IMR-90 (cell line): Measurements from ENCODE around the gene TMEM190. TPM values are rescaled to one million over a fixed set of nuclear protein-coding genes. Genes with fewer than 3 reads are reported as not detected.

Experiments
- ATAC-seq: fragments of 200-7000 bp; cut with Tn5 transposase; 2 replicates; pipeline ENCODE4 v1.9.1; 2020; ENCODE audit warnings: low read depth, mild to moderate bottlenecking, moderate library complexity
- BruUV-seq: library from RNA; stranded (reverse); fragments of 400-500 nt; replicated peaks from 2 replicates; lab custom pipeline; 2021; lab: Mats Ljungman, UMichigan
- CTCF ChIA-PET: fragments of 300-600 bp; formaldehyde crosslinking; extraction: SDS; loops from one replicate; lab custom pipeline; 2021; ENCODE audit warnings: antibody characterized with exemption; lab: Yijun Ruan, JAX
- POLR2A ChIA-PET: fragments of 300-600 bp; sonication (Branson Sonifier 250); formaldehyde crosslinking; loops from one replicate; lab custom pipeline; 2022; ENCODE audit warnings: antibody characterized with exemption; ENCODE audit not compliant: unreplicated experiment; lab: Charles Lee
- DNase-seq: peaks from one replicate; pipeline ENCODE4 v3.0.0; 2013
- H2AFZ ChIP-seq: replicated peaks from 2 replicates; pipeline ENCODE3; 2013; ENCODE audit warnings: low read length, mild to moderate bottlenecking; ENCODE audit not compliant: poor library complexity
- H2AK5ac ChIP-seq: 2 replicates; pipeline ENCODE4 v1.6.1; 2013; ENCODE audit warnings: low read depth, low read length, inconsistent platforms
- H2AK9ac ChIP-seq: replicated peaks from 2 replicates; pipeline ENCODE3; 2013; ENCODE audit warnings: mild to moderate bottlenecking, low read depth, low read length, moderate library complexity; ENCODE audit not compliant: poor library complexity
- H2BK120ac ChIP-seq: 2 replicates; pipeline ENCODE4 v1.6.1; 2013; ENCODE audit warnings: low read depth, low read length, inconsistent platforms
- H2BK15ac ChIP-seq: 3 replicates; pipeline ENCODE4 v1.6.1; 2013; ENCODE audit warnings: low read depth, low read length, inconsistent platforms
- H2BK20ac ChIP-seq: 2 replicates; pipeline ENCODE4 v1.6.1; 2013; ENCODE audit warnings: low read depth, mild to moderate bottlenecking, inconsistent platforms, low read length, moderate library complexity
- H2BK5ac ChIP-seq: 2 replicates; pipeline ENCODE4 v1.6.1; 2013; ENCODE audit warnings: mild to moderate bottlenecking, low read depth, low read length, inconsistent platforms; ENCODE audit not compliant: poor library complexity, severe bottlenecking
- H3K14ac ChIP-seq: replicated peaks from 2 replicates; pipeline ENCODE4 v1.6.1; 2013; ENCODE audit warnings: low read depth, low read length, inconsistent platforms
- H3K18ac ChIP-seq: 2 replicates; pipeline ENCODE4 v1.6.1; 2013; ENCODE audit warnings: low read depth, low read length, control low read depth
- H3K23ac ChIP-seq: 2 replicates; pipeline ENCODE4 v1.6.1; 2013; ENCODE audit warnings: low read depth, low read length, inconsistent platforms
- H3K27ac ChIP-seq: 2 replicates; pipeline ENCODE4 v1.5.1; 2013; ENCODE audit warnings: mild to moderate bottlenecking, control low read depth, low read length; ENCODE audit not compliant: insufficient read depth
- H3K27me3 ChIP-seq: 2 replicates; pipeline ENCODE4 v1.6.1; 2013; ENCODE audit warnings: low read length; ENCODE audit not compliant: control insufficient read depth, insufficient read depth
- H3K36me3 ChIP-seq: 2 replicates; pipeline ENCODE4 v1.6.1; 2013; ENCODE audit warnings: low read length, mixed read lengths; ENCODE audit not compliant: control insufficient read depth, insufficient read depth
- H3K4ac ChIP-seq: 2 replicates; pipeline ENCODE4 v1.6.1; 2013; ENCODE audit warnings: low read depth, low read length, inconsistent platforms
- H3K4me1 ChIP-seq: 2 replicates; pipeline ENCODE4 v1.6.1; 2013; ENCODE audit warnings: low read length, mixed read lengths; ENCODE audit not compliant: control insufficient read depth, insufficient read depth
- H3K4me2 ChIP-seq: 2 replicates; pipeline ENCODE4 v1.6.1; 2013; ENCODE audit warnings: low read depth, mild to moderate bottlenecking, control low read depth, low read length, moderate library complexity
- H3K4me3 ChIP-seq: 2 replicates; pipeline ENCODE4 v1.5.1; 2013; ENCODE audit warnings: low read depth, mild to moderate bottlenecking, control low read depth, low read length, moderate library complexity; ENCODE audit not compliant: insufficient read depth
- H3K56ac ChIP-seq: 2 replicates; pipeline ENCODE4 v1.6.1; 2013; ENCODE audit warnings: low read length, inconsistent platforms; ENCODE audit not compliant: insufficient read depth; ENCODE audit errors: extremely low read depth
- H3K79me1 ChIP-seq, 2 experiments: 2 replicates each; pipeline ENCODE4 v1.6.1; 2013; ENCODE audit warnings: low read length in 2 of 2, inconsistent platforms in 1 of 2, low read depth in 1 of 2
- H3K9ac ChIP-seq: 2 replicates; pipeline ENCODE4 v1.6.1; 2013; ENCODE audit warnings: low read depth, low read length, control low read depth
- H3K9me1 ChIP-seq: 2 replicates; pipeline ENCODE4 v1.6.1; 2013; ENCODE audit warnings: low read length, inconsistent platforms; ENCODE audit not compliant: insufficient read depth
- H3K9me3 ChIP-seq: 2 replicates; pipeline ENCODE4 v1.6.1; 2013; ENCODE audit warnings: low read length; ENCODE audit not compliant: control insufficient read depth, insufficient read depth
- H4K20me1 ChIP-seq: 2 replicates; pipeline ENCODE4 v1.6.1; 2013; ENCODE audit warnings: low read length, inconsistent platforms; ENCODE audit not compliant: insufficient read depth
- H4K5ac ChIP-seq: 2 replicates; pipeline ENCODE4 v1.6.1; 2013; ENCODE audit warnings: mild to moderate bottlenecking, low read depth, low read length, control low read depth
- H4K8ac ChIP-seq, 2 experiments: 2 replicates each; pipeline ENCODE4 v1.6.1; 2013; ENCODE audit warnings: low read depth in 2 of 2, low read length in 2 of 2, control low read depth in 1 of 2, inconsistent platforms in 1 of 2
- H4K91ac ChIP-seq: 2 replicates; pipeline ENCODE4 v1.6.1; 2013; ENCODE audit warnings: low read depth, low read length, inconsistent platforms; ENCODE audit not compliant: insufficient read depth
- BHLHE40 ChIP-seq: fragments of 150-350 bp; IDR thresholded peaks from 2 replicates; pipeline ENCODE4 v1.6.1; 2016; ENCODE audit warnings: mild to moderate bottlenecking, low read depth, low read length
- CEBPB ChIP-seq: IDR thresholded peaks from 2 replicates; pipeline ENCODE4 v1.6.1; 2012; ENCODE audit warnings: low read depth, low read length, improper control_type of control experiment
- CHD1 ChIP-seq: IDR thresholded peaks from 2 replicates; pipeline ENCODE4 v1.6.1; 2012; ENCODE audit warnings: low read depth, low read length, improper control_type of control experiment
- ELK1 ChIP-seq: fragments of 150-350 bp; IDR thresholded peaks from 2 replicates; pipeline ENCODE4 v1.6.1; 2016; ENCODE audit warnings: low read depth, mild to moderate bottlenecking, low read length, moderate library complexity, borderline replicate concordance
- FOS ChIP-seq: fragments of 150-350 bp; IDR thresholded peaks from 2 replicates; pipeline ENCODE4 v1.6.1; 2016; ENCODE audit warnings: low read depth, low read length
- MAFK ChIP-seq: IDR thresholded peaks from 2 replicates; pipeline ENCODE4 v1.6.1; 2012; ENCODE audit warnings: low read depth, low read length, improper control_type of control experiment
- MAZ ChIP-seq: IDR thresholded peaks from 2 replicates; pipeline ENCODE4 v1.6.1; 2012; ENCODE audit warnings: low read depth, mild to moderate bottlenecking, low read length, improper control_type of control experiment, moderate library complexity, borderline replicate concordance
- MXI1 ChIP-seq: IDR thresholded peaks from 2 replicates; pipeline ENCODE4 v1.6.1; 2012; ENCODE audit warnings: low read depth, mild to moderate bottlenecking, low read length, moderate library complexity, borderline replicate concordance
- NFE2L2 ChIP-seq: fragments of 150-350 bp; IDR thresholded peaks from 2 replicates; pipeline ENCODE4 v1.6.1; 2016; ENCODE audit warnings: low read depth, mild to moderate bottlenecking, low read length
- POLR2A ChIP-seq: IDR thresholded peaks from 2 replicates; pipeline ENCODE4 v1.6.1; 2012; ENCODE audit warnings: mild to moderate bottlenecking, low read depth, low read length
- RAD21 ChIP-seq: IDR thresholded peaks from 2 replicates; pipeline ENCODE4 v1.6.1; 2012; ENCODE audit warnings: low read length, improper control_type of control experiment
- RCOR1 ChIP-seq: IDR thresholded peaks from 2 replicates; pipeline ENCODE4 v1.6.1; 2012; ENCODE audit warnings: mild to moderate bottlenecking, low read length, improper control_type of control experiment; ENCODE audit not compliant: insufficient replicate concordance
- RFX5 ChIP-seq: IDR thresholded peaks from 2 replicates; pipeline ENCODE4 v1.8.0; 2012; ENCODE audit warnings: low read depth, mild to moderate bottlenecking, low read length, moderate library complexity
- USF2 ChIP-seq: fragments of 150-350 bp; IDR thresholded peaks from 2 replicates; pipeline ENCODE4 v1.6.1; 2017; ENCODE audit warnings: mild to moderate bottlenecking, antibody characterized with exemption, low read length, low read depth
- WGBS, 2 experiments: methylation state at CpG; one replicate each; pipeline versions ENCODE4 v1.1.5 to v1.1.7; 2013; ENCODE audit warnings: missing lambda C conversion rate in 2 of 2; ENCODE audit not compliant: insufficient read length in 1 of 2; ENCODE audit errors: extremely low coverage in 2 of 2; 5-methylcytosine and 5-hydroxymethylcytosine counted together
- dilution Hi-C: fragments of 300-500 bp; cut with HindIII; formaldehyde crosslinking; loops from one replicate; pipeline ENCODE4 v1.14.3; 2018; ENCODE audit warnings: low sequenced_read_pairs; ENCODE audit not compliant: unreplicated experiment
- in situ Hi-C: fragments of 300-500 bp; cut with MboI; formaldehyde crosslinking; loops from 3 replicates; pipeline ENCODE4 v1.14.3; 2019; ENCODE audit warnings: low sequenced_read_pairs, inconsistent platforms, mixed read lengths
- intact Hi-C: fragments of 100-400 bp; cut with micrococcal nuclease; formaldehyde crosslinking; loops from 2 replicates; pipeline ENCODE4 v1.10.0; 2022
- polyA plus RNA-seq, 3 experiments: library from polyadenylated mRNA; depleted of rRNA; stranded (reverse); fragments of >200 nt; gene quantifications; 2 replicates each; pipeline ENCODE4 v1.2.3, GENCODE V29; 2012; ENCODE audit warnings: low replicate concordance in 1 of 3
- total RNA-seq: library from RNA; depleted of rRNA; stranded (reverse); fragments of >200 nt; gene quantifications from 2 replicates; pipeline ENCODE4 v1.2.3, GENCODE V29; 2012
- TF ChIP-seq, protein P1 (sequence below): conservative IDR thresholded peaks from 2 replicates; pipeline ENCODE4 v1.5.1; 2012; ENCODE audit warnings: mild to moderate bottlenecking, low read depth, low read length, improper control_type of control experiment

Gene TMEM190
- total and polyA plus RNA-seq, 2 of the 4 experiments (the other 2 are of a cell fraction), result 1.6 TPM; not detected in 1

DNA sequence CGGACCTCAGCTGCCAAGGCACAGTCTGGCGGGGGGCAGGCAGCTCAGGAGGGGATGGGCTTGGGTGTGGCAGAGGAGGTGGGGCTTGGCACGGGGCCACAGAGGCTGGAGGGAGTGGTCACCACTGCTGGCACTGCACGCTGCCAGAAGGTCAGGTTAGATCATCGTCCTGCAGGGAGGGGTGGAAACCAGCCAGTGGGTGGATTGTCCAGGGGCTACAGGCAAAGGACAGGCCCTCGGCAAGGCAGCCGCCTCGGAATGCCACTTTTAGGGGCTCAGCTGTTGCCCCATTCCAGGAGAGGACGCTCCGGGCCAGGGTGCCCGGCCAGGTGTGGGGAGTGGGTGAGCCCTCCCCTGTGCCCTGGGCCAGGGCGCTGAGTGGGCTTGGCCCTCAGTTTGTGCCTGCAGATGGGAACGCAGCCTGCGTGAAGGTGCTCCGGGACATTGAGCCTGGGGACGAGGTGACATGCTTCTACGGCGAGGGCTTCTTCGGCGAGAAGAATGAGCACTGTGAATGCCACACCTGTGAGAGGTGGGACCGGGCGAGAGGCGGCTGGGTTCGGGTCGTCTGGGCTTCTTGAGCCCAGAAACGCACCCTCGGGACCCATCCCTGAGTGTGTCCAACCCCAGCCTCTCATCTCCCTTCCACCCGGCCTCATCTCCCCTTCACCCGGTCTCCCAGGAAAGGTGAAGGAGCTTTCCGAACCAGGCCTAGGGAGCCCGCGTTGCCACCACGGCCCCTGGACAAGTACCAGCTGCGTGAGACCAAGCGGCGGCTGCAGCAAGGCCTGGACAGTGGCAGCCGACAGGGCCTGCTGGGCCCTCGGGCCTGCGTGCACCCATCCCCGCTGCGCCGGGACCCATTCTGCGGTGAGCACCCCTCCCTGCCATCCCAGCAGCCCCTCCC is 30.6 kb upstream of the TMEM190 start:
- Histone ChIP-seq H4K5ac (no peak overlapping the region), H2AK9ac (no peak overlapping the region), H3K4me3 (no peak overlapping the region), H3K18ac (no peak overlapping the region), H2BK120ac (no peak overlapping the region), H3K4me1 (peaks cover 9% of the 10 kb centered on the region), H2AK5ac (no peak overlapping the region), H2AFZ (no peak overlapping the region), H3K56ac (no peak overlapping the region), H4K8ac (no peak overlapping the region), H3K27me3 (no peaks in the 10 kb centered on the region; the same call in 1 of the 2 replicates), H3K23ac (no peak overlapping the region), H3K9me3 (no peaks in the 10 kb centered on the region), H2BK15ac (no peak overlapping the region), H2BK5ac (no peak overlapping the region), H3K4ac (no peak overlapping the region), H4K20me1 (peaks cover 6% of the 10 kb centered on the region), H3K9me1 (peaks cover 6% of the 10 kb centered on the region; the same call in 1 of the 2 replicates), H2BK20ac (no peak overlapping the region), H3K14ac (no peak overlapping the region), H3K27ac (no peak overlapping the region), H4K91ac (no peak overlapping the region), H3K36me3 (peaks cover 18% of the 10 kb centered on the region; the same call in 1 of the 2 replicates), H3K79me1 (peaks cover 4 to 9% of the 10 kb centered on the region in 2 experiments; a peak in 3 of 4 replicates), H3K9ac (no peak overlapping the region), H3K4me2 (no peak overlapping the region)
- in situ Hi-C loops (no loop called here), intact Hi-C loops (no loop called here), dilution Hi-C loops (no loop called here)
- WGBS, 2 experiments, result 97% methylated on average over 18 of the region's 43 CpGs; no CpG with 5 or more reads in 1 of the 2 experiments
- CTCF ChIA-PET, result no interaction called here
- DNase-seq (no peak), ATAC-seq (no peak)
- BruUV-seq, result no TSS peak
- POLR2A ChIA-PET, result no interaction called here
- TF ChIP-seq RFX5 (no peak), CHD1 (no peak), USF2 (no peak), FOS (no peak), MAZ (no peak), NFE2L2 (no peak), MXI1 (no peak), POLR2A (no peak), RCOR1 (no peak), ELK1 (no peak), CEBPB (no peak), RAD21 (no peak), BHLHE40 (no peak), MAFK (no peak)
- TF ChIP-seq, protein P1, sequence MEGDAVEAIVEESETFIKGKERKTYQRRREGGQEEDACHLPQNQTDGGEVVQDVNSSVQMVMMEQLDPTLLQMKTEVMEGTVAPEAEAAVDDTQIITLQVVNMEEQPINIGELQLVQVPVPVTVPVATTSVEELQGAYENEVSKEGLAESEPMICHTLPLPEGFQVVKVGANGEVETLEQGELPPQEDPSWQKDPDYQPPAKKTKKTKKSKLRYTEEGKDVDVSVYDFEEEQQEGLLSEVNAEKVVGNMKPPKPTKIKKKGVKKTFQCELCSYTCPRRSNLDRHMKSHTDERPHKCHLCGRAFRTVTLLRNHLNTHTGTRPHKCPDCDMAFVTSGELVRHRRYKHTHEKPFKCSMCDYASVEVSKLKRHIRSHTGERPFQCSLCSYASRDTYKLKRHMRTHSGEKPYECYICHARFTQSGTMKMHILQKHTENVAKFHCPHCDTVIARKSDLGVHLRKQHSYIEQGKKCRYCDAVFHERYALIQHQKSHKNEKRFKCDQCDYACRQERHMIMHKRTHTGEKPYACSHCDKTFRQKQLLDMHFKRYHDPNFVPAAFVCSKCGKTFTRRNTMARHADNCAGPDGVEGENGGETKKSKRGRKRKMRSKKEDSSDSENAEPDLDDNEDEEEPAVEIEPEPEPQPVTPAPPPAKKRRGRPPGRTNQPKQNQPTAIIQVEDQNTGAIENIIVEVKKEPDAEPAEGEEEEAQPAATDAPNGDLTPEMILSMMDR, result no peak
